ENCODE results near the gene SS18L1.

DNA sequence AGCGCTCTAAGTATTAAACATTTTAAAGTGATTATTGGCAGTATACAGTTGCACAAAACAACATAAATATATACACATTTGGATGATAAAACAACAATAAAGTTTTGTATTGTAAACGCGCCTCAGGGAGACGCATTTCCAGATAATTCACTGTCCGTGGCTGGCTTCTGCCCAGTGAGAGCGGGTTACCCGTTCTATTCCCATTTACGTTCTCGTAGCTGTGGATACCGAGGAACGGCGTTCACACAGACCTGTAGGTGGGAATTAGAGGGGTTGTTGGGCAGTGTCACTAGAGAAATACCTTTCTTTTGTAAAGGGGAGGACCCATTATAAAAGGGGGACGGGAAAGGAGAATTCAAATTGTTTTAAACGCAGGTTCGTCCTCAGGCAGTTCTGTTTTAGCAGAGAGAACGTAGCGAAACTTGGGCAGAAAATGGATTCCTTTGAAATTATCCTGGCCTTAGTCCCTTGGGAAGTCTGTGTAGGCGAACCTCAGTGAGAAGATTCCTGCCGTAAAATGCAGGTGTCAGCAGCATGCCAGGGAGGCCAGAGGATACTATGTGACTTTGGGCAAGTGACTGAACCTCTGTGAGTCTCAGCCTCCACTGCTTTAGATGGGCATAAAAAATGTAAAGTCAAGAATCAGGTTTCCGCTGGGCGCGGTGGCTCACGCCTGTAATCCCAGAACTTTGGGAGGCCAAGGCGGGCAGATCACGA, 40.0 kb downstream of the SS18L1 start:
- no peak for TF ChIP-seq GABPA (IDR thresholded peaks at IDR 0.05; ENCODE audit: low read depth)
- no peak for TF ChIP-seq POLR2AphosphoS5 (IDR thresholded peaks at IDR 0.05; ENCODE audit: low read depth)
- TF ChIP-seq, protein P1, sequence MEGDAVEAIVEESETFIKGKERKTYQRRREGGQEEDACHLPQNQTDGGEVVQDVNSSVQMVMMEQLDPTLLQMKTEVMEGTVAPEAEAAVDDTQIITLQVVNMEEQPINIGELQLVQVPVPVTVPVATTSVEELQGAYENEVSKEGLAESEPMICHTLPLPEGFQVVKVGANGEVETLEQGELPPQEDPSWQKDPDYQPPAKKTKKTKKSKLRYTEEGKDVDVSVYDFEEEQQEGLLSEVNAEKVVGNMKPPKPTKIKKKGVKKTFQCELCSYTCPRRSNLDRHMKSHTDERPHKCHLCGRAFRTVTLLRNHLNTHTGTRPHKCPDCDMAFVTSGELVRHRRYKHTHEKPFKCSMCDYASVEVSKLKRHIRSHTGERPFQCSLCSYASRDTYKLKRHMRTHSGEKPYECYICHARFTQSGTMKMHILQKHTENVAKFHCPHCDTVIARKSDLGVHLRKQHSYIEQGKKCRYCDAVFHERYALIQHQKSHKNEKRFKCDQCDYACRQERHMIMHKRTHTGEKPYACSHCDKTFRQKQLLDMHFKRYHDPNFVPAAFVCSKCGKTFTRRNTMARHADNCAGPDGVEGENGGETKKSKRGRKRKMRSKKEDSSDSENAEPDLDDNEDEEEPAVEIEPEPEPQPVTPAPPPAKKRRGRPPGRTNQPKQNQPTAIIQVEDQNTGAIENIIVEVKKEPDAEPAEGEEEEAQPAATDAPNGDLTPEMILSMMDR (IDR thresholded peaks at IDR 0.05; ENCODE audit: insufficient read depth, low read length), result no peak
- no peak for TF ChIP-seq REST (IDR thresholded peaks at IDR 0.05; ENCODE audit: insufficient replicate concordance, low read depth)
